HEK293 (cell line): ENCODE data around the gene C6orf15.

Experiments
- CTCF ChIA-PET: fragments of 350-600 bp; formaldehyde crosslinking; extraction: SDS; loops from one replicate; lab custom pipeline; 2021; ENCODE audit warnings: antibody characterized with exemption; lab: Yijun Ruan, JAX
- POLR2A ChIA-PET: fragments of 300-600 bp; formaldehyde crosslinking; extraction: SDS; loops from one replicate; lab custom pipeline; 2020; ENCODE audit warnings: antibody characterized with exemption, inconsistent platforms; lab: Yijun Ruan, JAX
- H3K27ac ChIP-seq: fragments of 200-500 bp; sonication (Bioruptor generic); 2 replicates; pipeline ENCODE4 v1.5.1; 2014; ENCODE audit warnings: low read depth, low read length, control low read depth, inconsistent platforms; ENCODE audit errors: extremely low read depth
- H3K36me3 ChIP-seq, 2 experiments: fragments of 200-500 bp in 1 of 2; sonication (Bioruptor generic) in 1 of 2; 1 replicate in 1 of 2; 2 replicates in 1 of 2; pipeline ENCODE4 v1.5.1; 2014 to 2017; ENCODE audit warnings: inconsistent platforms in 2 of 2, low read length in 2 of 2; ENCODE audit not compliant: control insufficient read depth in 2 of 2, insufficient read depth in 1 of 2
- H3K4me1 ChIP-seq: fragments of 200-500 bp; sonication (Bioruptor generic); 2 replicates; pipeline ENCODE4 v1.5.1; 2014; ENCODE audit warnings: mild to moderate bottlenecking, low read length, inconsistent platforms; ENCODE audit not compliant: control insufficient read depth, insufficient read depth
- H3K4me3 ChIP-seq: 2 replicates; pipeline ENCODE4 v1.5.1; 2011; ENCODE audit warnings: low read depth, mild to moderate bottlenecking, control low read depth, low read length, moderate library complexity
- H3K9me3 ChIP-seq: fragments of 200-500 bp; sonication (Bioruptor generic); 2 replicates; pipeline ENCODE4 v1.5.1; 2014; ENCODE audit warnings: low read depth, low read length, inconsistent platforms; ENCODE audit not compliant: control insufficient read depth, insufficient read depth
- EGR2 ChIP-seq: fragments of 450-650 bp; formaldehyde crosslinking; IDR thresholded peaks from 2 replicates; pipeline ENCODE4 v1.5.1; 2016; ENCODE audit warnings: low read depth, missing biosample characterization, missing genetic modification characterization
- GLIS2 ChIP-seq: fragments of 450-650 bp; formaldehyde crosslinking; IDR thresholded peaks from 2 replicates; pipeline ENCODE4 v1.5.1; 2016; ENCODE audit warnings: missing biosample characterization, missing genetic modification characterization
- KLF10 ChIP-seq: fragments of 450-650 bp; IDR thresholded peaks from 2 replicates; pipeline ENCODE4 v1.5.1; 2018; ENCODE audit warnings: missing biosample characterization, mild to moderate bottlenecking, missing genetic modification characterization
- RBAK ChIP-seq: fragments of 450-650 bp; formaldehyde crosslinking; IDR thresholded peaks from 2 replicates; pipeline ENCODE4 v1.5.1; 2016; ENCODE audit warnings: missing biosample characterization, missing genetic modification characterization
- SALL2 ChIP-seq: fragments of 450-650 bp; formaldehyde crosslinking; IDR thresholded peaks from 2 replicates; pipeline ENCODE4 v1.5.0; 2017; ENCODE audit warnings: missing biosample characterization, mild to moderate bottlenecking, missing genetic modification characterization, borderline replicate concordance
- SP3 ChIP-seq: fragments of 450-650 bp; formaldehyde crosslinking; IDR thresholded peaks from 2 replicates; pipeline ENCODE4 v1.5.1; 2016; ENCODE audit warnings: missing biosample characterization, missing genetic modification characterization
- SP7 ChIP-seq: fragments of 450-650 bp; formaldehyde crosslinking; IDR thresholded peaks from 2 replicates; pipeline ENCODE4 v1.5.1; 2016; ENCODE audit warnings: missing biosample characterization, missing genetic modification characterization
- ZBTB1 ChIP-seq: fragments of 450-650 bp; formaldehyde crosslinking; IDR thresholded peaks from 2 replicates; pipeline ENCODE4 v1.5.1; 2016; ENCODE audit warnings: missing biosample characterization, missing genetic modification characterization
- ZBTB17 ChIP-seq: fragments of 450-650 bp; formaldehyde crosslinking; IDR thresholded peaks from 2 replicates; pipeline ENCODE4 v1.5.1; 2016; ENCODE audit warnings: missing biosample characterization, missing genetic modification characterization
- ZFHX2 ChIP-seq: fragments of 450-650 bp; formaldehyde crosslinking; conservative IDR thresholded peaks from 2 replicates; pipeline ENCODE4 v1.5.1; 2016; ENCODE audit warnings: missing biosample characterization, missing genetic modification characterization
- ZFP41 ChIP-seq: fragments of 450-650 bp; formaldehyde crosslinking; IDR thresholded peaks from 2 replicates; pipeline ENCODE4 v1.5.1; 2016; ENCODE audit warnings: missing biosample characterization, missing genetic modification characterization, borderline replicate concordance
- ZIC2 ChIP-seq: fragments of 450-650 bp; formaldehyde crosslinking; IDR thresholded peaks from 2 replicates; pipeline ENCODE4 v1.5.1; 2016; ENCODE audit warnings: missing biosample characterization, missing genetic modification characterization
- ZNF10 ChIP-seq: fragments of 450-650 bp; formaldehyde crosslinking; IDR thresholded peaks from 2 replicates; pipeline ENCODE4 v1.5.1; 2017; ENCODE audit warnings: missing biosample characterization, missing genetic modification characterization
- ZNF121 ChIP-seq: fragments of 450-650 bp; formaldehyde crosslinking; IDR thresholded peaks from 2 replicates; pipeline ENCODE4 v1.5.1; 2016; ENCODE audit warnings: missing biosample characterization, missing genetic modification characterization
- ZNF202 ChIP-seq: fragments of 450-650 bp; formaldehyde crosslinking; IDR thresholded peaks from 2 replicates; pipeline ENCODE4 v1.5.1; 2016; ENCODE audit warnings: missing biosample characterization, missing genetic modification characterization, borderline replicate concordance
- ZNF221 ChIP-seq: fragments of 450-650 bp; formaldehyde crosslinking; IDR thresholded peaks from 2 replicates; pipeline ENCODE4 v1.5.1; 2017; ENCODE audit warnings: missing biosample characterization, missing genetic modification characterization, borderline replicate concordance
- ZNF239 ChIP-seq: fragments of 450-650 bp; formaldehyde crosslinking; IDR thresholded peaks from 2 replicates; pipeline ENCODE4 v1.5.1; 2016; ENCODE audit warnings: missing biosample characterization, missing genetic modification characterization
- ZNF24 ChIP-seq: fragments of 450-650 bp; formaldehyde crosslinking; IDR thresholded peaks from 2 replicates; pipeline ENCODE4 v1.5.1; 2016; ENCODE audit warnings: missing biosample characterization, missing genetic modification characterization
- ZNF266 ChIP-seq: fragments of 450-650 bp; formaldehyde crosslinking; IDR thresholded peaks from 2 replicates; pipeline ENCODE4 v1.5.1; 2016; ENCODE audit warnings: missing biosample characterization, missing genetic modification characterization, low read depth
- ZNF302 ChIP-seq: fragments of 450-650 bp; formaldehyde crosslinking; IDR thresholded peaks from 2 replicates; pipeline ENCODE4 v1.5.1; 2016; ENCODE audit warnings: missing biosample characterization, missing genetic modification characterization, low read depth
- ZNF366 ChIP-seq: fragments of 450-650 bp; formaldehyde crosslinking; conservative IDR thresholded peaks from 2 replicates; pipeline ENCODE4 v1.5.1; 2016; ENCODE audit warnings: missing biosample characterization, missing genetic modification characterization
- ZNF48 ChIP-seq: fragments of 450-650 bp; formaldehyde crosslinking; IDR thresholded peaks from 2 replicates; pipeline ENCODE4 v1.5.1; 2016; ENCODE audit warnings: missing biosample characterization, missing genetic modification characterization
- ZNF544 ChIP-seq: fragments of 450-650 bp; formaldehyde crosslinking; IDR thresholded peaks from 2 replicates; pipeline ENCODE4 v1.5.0; 2017; ENCODE audit warnings: missing biosample characterization, missing genetic modification characterization
- ZNF548 ChIP-seq: fragments of 450-650 bp; formaldehyde crosslinking; IDR thresholded peaks from 2 replicates; pipeline ENCODE4 v1.5.1; 2016; ENCODE audit warnings: missing biosample characterization, missing genetic modification characterization
- ZNF610 ChIP-seq: fragments of 450-650 bp; formaldehyde crosslinking; IDR thresholded peaks from 2 replicates; pipeline ENCODE4 v1.5.1; 2016; ENCODE audit warnings: missing biosample characterization, missing genetic modification characterization, borderline replicate concordance
- ZNF776 ChIP-seq: fragments of 450-650 bp; formaldehyde crosslinking; IDR thresholded peaks from 2 replicates; pipeline ENCODE4 v1.5.0; 2017; ENCODE audit warnings: missing biosample characterization, missing genetic modification characterization, borderline replicate concordance
- ZNF830 ChIP-seq: fragments of 450-650 bp; IDR thresholded peaks from 2 replicates; pipeline ENCODE4 v1.5.0; 2018; ENCODE audit warnings: missing biosample characterization, missing genetic modification characterization, low read depth, mild to moderate bottlenecking, moderate library complexity
- TF ChIP-seq, protein P1 (sequence below): fragments of 450-650 bp; formaldehyde crosslinking; IDR thresholded peaks from 2 replicates; pipeline ENCODE4 v1.5.1; 2016; ENCODE audit warnings: missing biosample characterization, missing genetic modification characterization
- TF ChIP-seq, protein P2 (sequence below): fragments of 450-650 bp; formaldehyde crosslinking; IDR thresholded peaks from 2 replicates; pipeline ENCODE4 v1.5.1; 2016; ENCODE audit warnings: missing biosample characterization, missing genetic modification characterization
- TF ChIP-seq, protein P3 (sequence below): fragments of 450-650 bp; formaldehyde crosslinking; IDR thresholded peaks from 2 replicates; pipeline ENCODE4 v1.5.1; 2016; ENCODE audit warnings: missing biosample characterization, missing genetic modification characterization
- TF ChIP-seq, protein P4 (sequence below): fragments of 450-650 bp; formaldehyde crosslinking; IDR thresholded peaks from 2 replicates; pipeline ENCODE4 v1.5.1; 2016; ENCODE audit warnings: missing biosample characterization, missing genetic modification characterization, borderline replicate concordance

Gene C6orf15

DNA sequence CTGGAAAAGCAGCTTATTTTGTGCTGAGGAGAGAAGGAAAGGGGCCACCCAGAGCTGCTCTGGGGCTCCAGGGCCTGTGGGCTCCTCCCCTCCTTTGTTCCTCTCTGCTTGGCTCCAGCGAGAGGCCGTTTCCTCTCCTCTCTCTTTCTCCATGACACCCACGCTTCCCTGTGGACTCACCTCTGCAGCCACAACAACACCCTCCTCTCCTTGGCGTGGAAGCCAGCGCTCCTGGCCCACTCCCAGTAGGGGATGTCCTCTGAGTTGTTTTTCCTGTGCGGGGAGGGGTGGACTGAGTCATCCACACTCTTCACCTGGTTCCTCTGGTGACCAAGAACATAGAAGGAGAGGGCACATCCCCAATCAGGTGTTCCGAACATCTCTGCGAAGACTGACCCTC is 12.8 kb upstream of the C6orf15 start:
- ChIA-PET CTCF (interaction anchor here (0.6 to 11.3 kb wide), 9 partner anchors 9 to 1088 kb away, joined by 3 to 100 read pairs (median 10); partner anchors contain the start of genes C6orf15, PSORS1C1 and PSORS1C2), POLR2A (no interaction called here)
- H3K4me1 ChIP-seq = peaks cover 10% of the 10 kb centered on the region
- no peak overlapping the region for H3K4me3 ChIP-seq
- H3K27ac ChIP-seq = no peak overlapping the region
- no peaks in the 10 kb centered on the region for H3K36me3 ChIP-seq
- H3K9me3 ChIP-seq = no peaks in the 10 kb centered on the region
- TF ChIP-seq ZIC2 (tag by site-specific recombination) (peak; percentile 64), EGR2 (tag by site-specific recombination) (peak; percentile 74), ZNF266 (tag by site-specific recombination) (no peak), ZNF202 (tag by site-specific recombination) (no peak), ZNF48 (tag by site-specific recombination) (no peak), ZNF302 (tag by site-specific recombination) (no peak), ZBTB1 (tag by site-specific recombination) (no peak), ZNF776 (no peak), ZNF830 (tag by site-specific recombination) (no peak), ZNF221 (tag by site-specific recombination) (no peak), ZNF548 (tag by site-specific recombination) (no peak), ZNF610 (tag by site-specific recombination) (no peak), ZFHX2 (tag by site-specific recombination) (peak; percentile 78), RBAK (tag by site-specific recombination) (no peak), ZNF544 (tag by site-specific recombination) (no peak), ZNF121 (tag by site-specific recombination) (no peak), ZFP41 (tag by site-specific recombination) (no peak), SP7 (tag by site-specific recombination) (0 out of 2 replicates have a peak, but pooled peaks have one; percentile 14), ZBTB17 (0 out of 2 replicates have a peak, but pooled peaks have one; percentile 11), SP3 (tag by site-specific recombination) (no peak), SALL2 (no peak), KLF10 (tag by site-specific recombination) (no peak), ZNF366 (peak; percentile 22; the same call in 1 of the 2 replicates), ZNF24 (no peak), ZNF239 (tag by site-specific recombination) (no peak), GLIS2 (tag by site-specific recombination) (no peak), ZNF10 (tag by site-specific recombination) (peak; percentile 57; the same call in 1 of the 2 replicates)
- TF ChIP-seq, protein P1, sequence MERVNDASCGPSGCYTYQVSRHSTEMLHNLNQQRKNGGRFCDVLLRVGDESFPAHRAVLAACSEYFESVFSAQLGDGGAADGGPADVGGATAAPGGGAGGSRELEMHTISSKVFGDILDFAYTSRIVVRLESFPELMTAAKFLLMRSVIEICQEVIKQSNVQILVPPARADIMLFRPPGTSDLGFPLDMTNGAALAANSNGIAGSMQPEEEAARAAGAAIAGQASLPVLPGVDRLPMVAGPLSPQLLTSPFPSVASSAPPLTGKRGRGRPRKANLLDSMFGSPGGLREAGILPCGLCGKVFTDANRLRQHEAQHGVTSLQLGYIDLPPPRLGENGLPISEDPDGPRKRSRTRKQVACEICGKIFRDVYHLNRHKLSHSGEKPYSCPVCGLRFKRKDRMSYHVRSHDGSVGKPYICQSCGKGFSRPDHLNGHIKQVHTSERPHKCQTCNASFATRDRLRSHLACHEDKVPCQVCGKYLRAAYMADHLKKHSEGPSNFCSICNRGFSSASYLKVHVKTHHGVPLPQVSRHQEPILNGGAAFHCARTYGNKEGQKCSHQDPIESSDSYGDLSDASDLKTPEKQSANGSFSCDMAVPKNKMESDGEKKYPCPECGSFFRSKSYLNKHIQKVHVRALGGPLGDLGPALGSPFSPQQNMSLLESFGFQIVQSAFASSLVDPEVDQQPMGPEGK (tag by site-specific recombination) = 0 out of 2 replicates have a peak, but pooled peaks have one; percentile 10
- TF ChIP-seq, protein P2, sequence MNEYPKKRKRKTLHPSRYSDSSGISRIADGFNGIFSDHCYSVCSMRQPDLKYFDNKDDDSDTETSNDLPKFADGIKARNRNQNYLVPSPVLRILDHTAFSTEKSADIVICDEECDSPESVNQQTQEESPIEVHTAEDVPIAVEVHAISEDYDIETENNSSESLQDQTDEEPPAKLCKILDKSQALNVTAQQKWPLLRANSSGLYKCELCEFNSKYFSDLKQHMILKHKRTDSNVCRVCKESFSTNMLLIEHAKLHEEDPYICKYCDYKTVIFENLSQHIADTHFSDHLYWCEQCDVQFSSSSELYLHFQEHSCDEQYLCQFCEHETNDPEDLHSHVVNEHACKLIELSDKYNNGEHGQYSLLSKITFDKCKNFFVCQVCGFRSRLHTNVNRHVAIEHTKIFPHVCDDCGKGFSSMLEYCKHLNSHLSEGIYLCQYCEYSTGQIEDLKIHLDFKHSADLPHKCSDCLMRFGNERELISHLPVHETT (tag by site-specific recombination) = no peak
- TF ChIP-seq, protein P3, sequence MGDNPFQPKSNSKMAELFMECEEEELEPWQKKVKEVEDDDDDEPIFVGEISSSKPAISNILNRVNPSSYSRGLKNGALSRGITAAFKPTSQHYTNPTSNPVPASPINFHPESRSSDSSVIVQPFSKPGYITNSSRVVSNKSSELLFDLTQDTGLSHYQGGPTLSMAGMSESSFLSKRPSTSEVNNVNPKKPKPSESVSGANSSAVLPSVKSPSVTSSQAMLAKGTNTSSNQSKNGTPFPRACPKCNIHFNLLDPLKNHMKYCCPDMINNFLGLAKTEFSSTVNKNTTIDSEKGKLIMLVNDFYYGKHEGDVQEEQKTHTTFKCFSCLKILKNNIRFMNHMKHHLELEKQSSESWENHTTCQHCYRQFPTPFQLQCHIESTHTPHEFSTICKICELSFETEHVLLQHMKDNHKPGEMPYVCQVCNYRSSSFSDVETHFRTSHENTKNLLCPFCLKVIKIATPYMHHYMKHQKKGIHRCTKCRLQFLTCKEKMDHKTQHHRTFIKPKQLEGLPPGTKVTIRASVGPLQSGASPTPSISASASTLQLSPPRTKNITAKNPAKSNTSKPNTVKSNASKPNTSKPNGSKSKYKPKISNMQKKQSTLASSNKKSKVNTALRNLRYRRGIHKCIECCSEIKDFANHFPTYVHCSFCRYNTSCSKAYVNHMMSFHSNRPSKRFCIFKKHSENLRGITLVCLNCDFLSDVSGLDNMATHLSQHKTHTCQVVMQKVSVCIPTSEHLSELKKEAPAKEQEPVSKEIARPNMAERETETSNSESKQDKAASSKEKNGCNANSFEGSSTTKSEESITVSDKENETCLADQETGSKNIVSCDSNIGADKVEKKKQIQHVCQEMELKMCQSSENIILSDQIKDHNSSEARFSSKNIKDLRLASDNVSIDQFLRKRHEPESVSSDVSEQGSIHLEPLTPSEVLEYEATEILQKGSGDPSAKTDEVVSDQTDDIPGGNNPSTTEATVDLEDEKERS (tag by site-specific recombination) = no peak
- TF ChIP-seq, protein P4, sequence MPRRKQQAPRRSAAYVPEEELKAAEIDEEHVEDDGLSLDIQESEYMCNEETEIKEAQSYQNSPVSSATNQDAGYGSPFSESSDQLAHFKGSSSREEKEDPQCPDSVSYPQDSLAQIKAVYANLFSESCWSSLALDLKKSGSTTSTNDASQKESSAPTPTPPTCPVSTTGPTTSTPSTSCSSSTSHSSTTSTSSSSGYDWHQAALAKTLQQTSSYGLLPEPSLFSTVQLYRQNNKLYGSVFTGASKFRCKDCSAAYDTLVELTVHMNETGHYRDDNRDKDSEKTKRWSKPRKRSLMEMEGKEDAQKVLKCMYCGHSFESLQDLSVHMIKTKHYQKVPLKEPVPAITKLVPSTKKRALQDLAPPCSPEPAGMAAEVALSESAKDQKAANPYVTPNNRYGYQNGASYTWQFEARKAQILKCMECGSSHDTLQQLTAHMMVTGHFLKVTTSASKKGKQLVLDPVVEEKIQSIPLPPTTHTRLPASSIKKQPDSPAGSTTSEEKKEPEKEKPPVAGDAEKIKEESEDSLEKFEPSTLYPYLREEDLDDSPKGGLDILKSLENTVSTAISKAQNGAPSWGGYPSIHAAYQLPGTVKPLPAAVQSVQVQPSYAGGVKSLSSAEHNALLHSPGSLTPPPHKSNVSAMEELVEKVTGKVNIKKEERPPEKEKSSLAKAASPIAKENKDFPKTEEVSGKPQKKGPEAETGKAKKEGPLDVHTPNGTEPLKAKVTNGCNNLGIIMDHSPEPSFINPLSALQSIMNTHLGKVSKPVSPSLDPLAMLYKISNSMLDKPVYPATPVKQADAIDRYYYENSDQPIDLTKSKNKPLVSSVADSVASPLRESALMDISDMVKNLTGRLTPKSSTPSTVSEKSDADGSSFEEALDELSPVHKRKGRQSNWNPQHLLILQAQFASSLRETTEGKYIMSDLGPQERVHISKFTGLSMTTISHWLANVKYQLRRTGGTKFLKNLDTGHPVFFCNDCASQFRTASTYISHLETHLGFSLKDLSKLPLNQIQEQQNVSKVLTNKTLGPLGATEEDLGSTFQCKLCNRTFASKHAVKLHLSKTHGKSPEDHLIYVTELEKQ = no peak
